HS-5 (cell line): ENCODE data around the gene HTRA1.
A peak's percentile ranks its signal among the peaks of the same experiment; 100 is the strongest.

ENCODE experiments used
- DNase-seq: peaks from one replicate; pipeline ENCODE4 v3.0.0-alpha.2; 2012; ENCODE audit warnings: low read depth

Gene HTRA1

GRCh38 chr10:122455376-122456079 is 5.8 kb upstream of the HTRA1 start:
- no peak for DNase-seq

- DNase-seq: no peak
These were observed 3.4 kb upstream of the HTRA1 start for GRCh38 chr10:122457934-122458333.

- no peak for DNase-seq
These were observed 2.7 kb upstream of the HTRA1 start for GRCh38 chr10:122458693-122459092.

GRCh38 chr10:122459561-122460273 is 1.6 kb upstream of the HTRA1 start:
- no peak for DNase-seq

GRCh38 chr10:122460891-122461293 is 461 bp upstream of the HTRA1 start:
- no peak for DNase-seq

- no peak for DNase-seq
These were observed 578 bp downstream of the HTRA1 start for GRCh38 chr10:122461729-122462532.

- DNase-seq: no peak
These were observed 1.4 kb downstream of the HTRA1 start for GRCh38 chr10:122462533-122463465.

- DNase-seq: no peak
These were observed 2.3 kb downstream of the HTRA1 start for GRCh38 chr10:122463466-122464249.

- DNase-seq: no peak
These were observed 2.8 kb downstream of the HTRA1 start for GRCh38 chr10:122464250-122464510.

- DNase-seq: no peak
These were observed 3.2 kb downstream of the HTRA1 start for GRCh38 chr10:122464586-122464985.

GRCh38 chr10:122465401-122466040 is 4.2 kb downstream of the HTRA1 start:
- DNase-seq: no peak

GRCh38 chr10:122466951-122467381 is 5.6 kb downstream of the HTRA1 start:
- no peak for DNase-seq

- no peak for DNase-seq
These were observed 6.3 kb downstream of the HTRA1 start for GRCh38 chr10:122467701-122468100.

- DNase-seq: no peak
These were observed 7.1 kb downstream of the HTRA1 start for GRCh38 chr10:122468307-122468925.

GRCh38 chr10:122468926-122469781 is 7.8 kb downstream of the HTRA1 start:
- DNase-seq: peak; percentile 98

- no peak for DNase-seq
These were observed 8.5 kb downstream of the HTRA1 start for GRCh38 chr10:122469848-122470247.

- peak; percentile 32 for DNase-seq
These were observed 10.3 kb downstream of the HTRA1 start for GRCh38 chr10:122471531-122472177.

- no peak for DNase-seq
These were observed 11.8 kb downstream of the HTRA1 start for GRCh38 chr10:122473116-122473515.
